Left renal pelvis (tissue), 4 donors: ENCODE results near the gene PIP5K1C. TPM values are rescaled to one million over a fixed set of nuclear protein-coding genes. Genes with fewer than 3 reads are reported as not detected.
A peak's percentile ranks its signal among the peaks of the same experiment; 100 is the strongest.

Experiments used
- DNase-seq, 4 donors: peaks; one replicate each; pipeline ENCODE4 v3.0.0-alpha.2; 2013; ENCODE audit warnings: low read depth in 4 of 4, low spot score in 3 of 4
- polyA plus RNA-seq, 4 donors: library from polyadenylated mRNA; unstranded; fragments of 120-200 nt; gene quantifications; one replicate each; pipeline ENCODE4 v1.2.1, GENCODE V29; 2013; ENCODE audit not compliant: insufficient read length in 4 of 4

PIP5K1C gene
- polyA plus RNA-seq, 4 donors, result 20.3 to 33.2 (median 23.5) TPM

- DNase-seq, result no peak
These were observed 21.7 kb upstream of the PIP5K1C start for GRCh38 chr19:3721887-3722442.

- DNase-seq, result peak; percentile 62 to 77 (median 71)
These were observed 21.0 kb upstream of the PIP5K1C start for GRCh38 chr19:3721131-3721886.

GRCh38 chr19:3720349-3720917, 20.2 kb upstream of the PIP5K1C start:
- no peak for DNase-seq

GRCh38 chr19:3719868-3720267, 19.6 kb upstream of the PIP5K1C start:
- no peak for DNase-seq

GRCh38 chr19:3716147-3716668, 15.9 kb upstream of the PIP5K1C start:
- no peak for DNase-seq

- no peak for DNase-seq
These were observed 12.7 kb upstream of the PIP5K1C start for GRCh38 chr19:3712663-3713611.

GRCh38 chr19:3710265-3710812, 10.1 kb upstream of the PIP5K1C start:
- DNase-seq, result no peak

- no peak for DNase-seq
These were observed 8.1 kb upstream of the PIP5K1C start, which contains the start of gene TJP3 for GRCh38 chr19:3708207-3708931. Gene TJP3 (plus strand): TSS chr19:3708384. CDS start chr19:3728433, 20,049 bp downstream.

- no peak for DNase-seq
These were observed 7.6 kb upstream of the PIP5K1C start for GRCh38 chr19:3707868-3708206.

GRCh38 chr19:3701200-3701599, 932 bp upstream of the PIP5K1C start:
- no peak for DNase-seq

GRCh38 chr19:3699741-3700241, 477 bp downstream of the PIP5K1C start:
- DNase-seq, result no peak

- no peak for DNase-seq
These were observed 1.1 kb downstream of the PIP5K1C start for GRCh38 chr19:3698974-3699740.

- no peak for DNase-seq
These were observed 1.8 kb downstream of the PIP5K1C start for GRCh38 chr19:3698386-3698950.

- DNase-seq, result no peak
These were observed 2.4 kb downstream of the PIP5K1C start for GRCh38 chr19:3697671-3698385.

GRCh38 chr19:3697094-3697493, 3.2 kb downstream of the PIP5K1C start:
- DNase-seq, result no peak

GRCh38 chr19:3696660-3696995, 3.6 kb downstream of the PIP5K1C start:
- no peak for DNase-seq

- no peak for DNase-seq
These were observed 4.1 kb downstream of the PIP5K1C start for GRCh38 chr19:3695986-3696659.
